Measurements from ENCODE around the gene LUZP2. TPM values are rescaled to one million over a fixed set of nuclear protein-coding genes. Genes with fewer than 3 reads are reported as not detected.

Gene LUZP2
- total RNA-seq, 1 experiment from 2014 or later, result not detected

- no peak for DNase-seq (ENCODE audit: low spot score)
Measured at GRCh38 chr11:25068451-25068850, 571.6 kb downstream of the LUZP2 start.

- no peak for DNase-seq (ENCODE audit: low spot score)
Measured at GRCh38 chr11:25094085-25094802, 597.4 kb downstream of the LUZP2 start.

DNA sequence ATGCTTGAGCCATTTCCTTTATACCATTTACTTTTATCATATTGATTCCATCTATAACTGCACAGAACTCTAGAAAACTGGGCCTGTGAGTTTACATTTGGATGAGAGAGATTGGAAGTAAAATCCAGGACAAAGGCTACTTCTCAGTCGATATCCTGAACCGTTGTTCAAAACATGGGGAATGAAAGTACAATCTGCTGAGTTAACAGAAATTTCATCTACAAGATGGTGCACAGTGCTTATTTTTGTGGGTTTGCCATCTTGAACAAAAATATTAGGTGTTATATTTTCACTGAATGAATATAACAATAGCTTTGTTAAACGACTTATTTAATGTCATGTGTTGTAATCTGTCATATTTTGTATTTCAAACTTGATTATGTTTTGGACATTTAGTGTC, 622.6 kb downstream of the LUZP2 start:
- DNase-seq (ENCODE audit: low spot score), result no peak

Small RNA genes within 50 kb of the gene (small RNA-seq; reads per million reads assigned to genes)
- gene RF00019, result not detected

Measured in HT-29 (cell line).